Measurements from ENCODE around the gene TNP1.

The TNP1 gene

DNA sequence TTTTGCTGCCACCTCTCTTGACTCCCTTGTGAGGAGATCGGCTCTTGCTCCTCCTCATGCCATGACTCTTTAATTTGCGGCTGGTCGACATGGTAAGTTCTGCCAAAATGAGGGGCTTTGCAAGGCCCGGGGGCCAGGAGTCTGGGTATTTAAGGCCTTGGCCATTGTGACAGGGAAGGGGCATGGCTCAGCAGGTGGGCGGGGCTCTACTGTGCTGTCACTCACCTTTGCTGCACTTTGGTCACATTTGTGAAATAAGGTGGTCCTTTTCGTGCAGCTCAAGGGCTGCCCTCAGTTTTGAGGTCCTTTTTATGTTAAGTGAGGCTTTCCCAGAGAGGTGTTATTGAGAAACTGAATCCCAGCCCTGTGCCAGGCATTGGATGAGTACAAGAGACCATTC, at the start of gene TNP1:
Gene TNP1, minus strand, starts transcription at position 121 of the 400 bp plus-strand sequence. Its CDS starts 30 bp downstream, at position 91.
- DNase-seq (ENCODE audit: low read depth), result no peak

- no peak for DNase-seq (ENCODE audit: low read depth)
Observed at GRCh38 chr2:216908300-216908699, 48.4 kb upstream of the TNP1 start.

DNA sequence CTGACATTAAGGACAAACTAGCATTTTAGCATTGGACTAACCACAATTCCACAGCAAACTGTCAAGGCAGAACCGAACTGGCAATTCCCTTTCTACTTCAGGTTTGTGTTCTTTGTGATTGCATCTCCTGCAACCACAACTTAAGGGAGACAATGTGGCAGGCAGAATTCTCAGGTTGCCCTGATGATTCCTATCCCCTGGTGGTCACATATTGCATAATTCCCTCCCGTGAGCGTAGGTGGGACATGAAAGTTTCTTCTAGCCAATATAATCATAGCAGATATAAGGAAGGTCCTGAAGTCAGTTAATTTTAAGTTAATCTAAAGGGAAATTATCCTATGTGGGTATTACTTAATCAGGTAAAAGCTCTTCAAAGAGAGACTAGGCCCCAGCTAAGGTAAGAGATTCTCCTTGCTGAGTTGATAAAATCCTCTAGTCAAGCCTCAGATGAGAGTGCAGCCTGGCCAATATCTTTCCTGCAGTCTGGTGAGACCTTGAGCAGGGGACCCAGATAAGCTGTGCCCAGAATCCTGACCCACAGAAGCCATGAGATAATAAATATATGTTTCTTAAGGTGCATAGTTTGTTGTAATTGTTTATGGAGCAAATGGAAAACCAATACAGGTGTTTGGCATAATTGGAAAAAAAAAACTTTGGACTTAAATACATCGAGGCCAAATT, 45.9 kb upstream of the TNP1 start:
- DNase-seq (ENCODE audit: low read depth), result no peak

DNA sequence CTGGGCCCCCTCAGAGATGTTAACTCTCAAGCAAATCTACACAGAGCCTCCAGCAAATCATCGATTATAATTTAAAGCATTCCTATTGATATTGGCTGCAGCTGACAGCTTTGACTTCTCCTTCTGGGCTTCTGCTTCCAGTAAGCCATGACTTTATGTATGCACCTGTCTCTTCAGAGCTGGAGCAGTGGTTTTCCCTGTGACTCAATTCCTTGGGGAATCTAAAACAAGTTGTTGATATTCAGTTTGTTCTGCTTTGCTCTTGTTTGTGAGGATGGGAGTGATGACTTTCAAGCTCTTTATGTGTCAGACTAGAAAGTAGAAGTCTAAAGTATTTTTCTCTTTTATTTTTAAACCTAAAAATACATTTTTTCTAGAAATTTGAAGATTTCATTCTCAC, 45.1 kb upstream of the TNP1 start:
- no peak for DNase-seq (ENCODE audit: low read depth)

DNA sequence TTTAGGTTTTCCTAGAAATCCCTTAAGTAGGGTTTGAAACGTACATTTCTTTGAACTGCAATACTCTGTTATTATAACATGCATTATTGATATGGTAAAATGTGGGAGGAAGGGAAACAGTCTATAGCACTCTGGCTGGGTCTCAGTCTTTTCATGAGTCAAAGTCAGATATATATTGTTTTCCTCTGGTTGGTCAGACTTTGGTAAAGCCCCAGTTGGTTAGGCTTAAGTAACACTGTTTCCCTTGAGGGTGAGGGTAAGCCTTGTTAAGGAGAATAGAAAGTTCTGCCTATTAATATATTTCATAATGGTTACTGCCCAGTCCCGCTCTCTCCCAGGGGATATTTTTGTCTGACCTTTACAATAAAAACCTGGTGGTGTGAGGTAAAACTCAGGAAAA, 44.7 kb upstream of the TNP1 start:
- DNase-seq (ENCODE audit: low read depth), result no peak

- DNase-seq (ENCODE audit: low read depth), result no peak
Observed at GRCh38 chr2:216903470-216903869, 43.6 kb upstream of the TNP1 start.

DNA sequence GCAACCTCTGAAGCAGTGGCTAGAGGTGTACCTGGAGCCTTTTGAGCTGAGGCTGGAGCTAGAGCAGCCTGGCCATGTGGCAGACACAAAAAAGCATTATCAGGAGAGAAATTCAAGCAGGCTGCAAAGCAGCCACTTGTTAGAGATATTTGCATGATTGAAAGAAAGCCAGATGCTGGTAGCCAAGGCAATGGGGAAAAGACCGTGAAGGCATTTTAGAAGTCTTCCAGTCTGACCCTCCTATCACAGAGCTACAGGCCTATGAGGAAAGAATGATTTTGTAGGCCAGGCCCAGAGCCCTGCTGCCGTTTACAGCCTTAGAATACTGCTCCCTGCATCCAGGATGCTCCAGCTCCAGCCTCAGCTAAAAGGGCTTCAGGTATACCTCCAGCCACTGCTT, 41.4 kb upstream of the TNP1 start:
- DNase-seq (ENCODE audit: low read depth), result no peak

DNA sequence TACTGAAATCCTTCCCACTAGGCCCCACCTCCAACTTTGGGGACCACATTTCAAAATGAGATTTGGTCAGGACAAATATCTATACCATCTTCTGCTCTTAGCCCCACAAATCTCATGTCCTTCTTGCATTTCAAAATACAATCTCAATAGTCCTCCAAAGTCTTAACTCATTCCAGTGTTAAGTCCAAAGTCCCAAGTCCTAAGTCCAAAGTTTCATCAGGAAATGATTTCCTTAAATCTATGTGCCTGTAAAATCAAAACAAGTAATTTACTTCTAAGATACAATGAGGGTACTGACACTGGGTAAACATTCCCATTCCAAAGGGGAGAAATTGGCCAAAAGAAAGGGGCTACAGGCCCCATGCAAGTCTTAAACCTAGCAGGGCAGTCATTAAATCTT, 40.5 kb upstream of the TNP1 start:
- no peak for DNase-seq (ENCODE audit: low read depth)

GRCh38 chr2:216897561-216898203, 37.8 kb upstream of the TNP1 start:
- no peak for DNase-seq (ENCODE audit: low read depth)

GRCh38 chr2:216890138-216890537, 30.3 kb upstream of the TNP1 start:
- DNase-seq (ENCODE audit: low read depth), result no peak

DNA sequence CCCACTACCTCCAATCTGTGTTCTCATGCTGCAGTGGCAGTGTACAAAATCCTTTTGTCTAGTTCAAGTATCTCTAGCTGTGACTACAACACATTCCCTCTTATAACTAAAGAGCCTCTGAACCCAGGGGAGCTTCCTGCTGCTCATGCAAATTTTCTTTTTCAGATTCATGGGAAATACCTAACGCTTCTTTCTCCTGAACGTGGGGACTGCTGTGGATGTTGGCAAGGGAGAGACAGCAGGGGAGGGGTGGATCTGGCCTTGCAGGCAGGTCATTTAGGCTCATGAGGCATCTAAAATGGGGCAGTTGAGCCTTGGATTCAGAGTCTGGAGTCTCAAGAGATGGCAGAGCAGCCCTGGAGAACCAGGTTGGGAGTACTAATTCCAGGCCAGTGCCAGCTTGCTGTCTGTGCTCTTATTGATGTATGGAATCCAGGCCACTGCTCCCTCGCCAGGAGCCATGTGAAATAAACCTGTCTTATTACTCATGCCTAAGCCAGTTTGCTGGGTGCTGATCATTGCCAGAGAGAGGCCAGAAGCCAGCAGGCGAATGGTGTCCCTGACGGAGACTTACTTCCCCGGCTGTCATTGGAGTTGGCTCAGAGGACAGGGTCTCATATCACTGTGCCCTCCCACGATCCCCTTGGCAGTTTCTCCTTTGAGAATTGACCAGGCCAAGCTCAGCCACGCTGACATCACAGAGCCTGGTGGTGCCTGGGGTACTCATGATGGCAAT, 29.2 kb upstream of the TNP1 start:
- no peak for DNase-seq (ENCODE audit: low read depth)

DNA sequence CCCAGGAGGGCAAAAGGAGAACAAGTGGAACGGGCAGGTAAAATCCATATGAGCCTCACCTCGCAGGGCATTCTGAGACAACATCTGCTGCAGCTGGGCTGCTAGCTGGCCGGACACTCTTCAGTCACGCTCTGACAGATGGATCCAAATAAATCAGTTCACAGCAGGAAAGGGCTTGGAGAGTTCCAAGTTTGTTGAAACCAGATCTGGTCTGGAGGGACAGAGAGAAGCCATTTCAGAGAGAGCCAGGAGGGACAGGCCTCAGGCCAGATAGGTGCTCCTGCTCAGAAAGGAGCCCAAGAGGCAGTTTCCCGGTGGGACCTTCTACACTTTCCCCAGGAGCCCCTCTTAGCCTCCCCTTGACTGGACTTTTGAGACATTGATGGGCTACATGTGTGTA, 28.2 kb upstream of the TNP1 start:
- no peak for DNase-seq (ENCODE audit: low read depth)

- DNase-seq (ENCODE audit: low read depth), result no peak
Observed at GRCh38 chr2:216887138-216887537, 27.3 kb upstream of the TNP1 start.

DNA sequence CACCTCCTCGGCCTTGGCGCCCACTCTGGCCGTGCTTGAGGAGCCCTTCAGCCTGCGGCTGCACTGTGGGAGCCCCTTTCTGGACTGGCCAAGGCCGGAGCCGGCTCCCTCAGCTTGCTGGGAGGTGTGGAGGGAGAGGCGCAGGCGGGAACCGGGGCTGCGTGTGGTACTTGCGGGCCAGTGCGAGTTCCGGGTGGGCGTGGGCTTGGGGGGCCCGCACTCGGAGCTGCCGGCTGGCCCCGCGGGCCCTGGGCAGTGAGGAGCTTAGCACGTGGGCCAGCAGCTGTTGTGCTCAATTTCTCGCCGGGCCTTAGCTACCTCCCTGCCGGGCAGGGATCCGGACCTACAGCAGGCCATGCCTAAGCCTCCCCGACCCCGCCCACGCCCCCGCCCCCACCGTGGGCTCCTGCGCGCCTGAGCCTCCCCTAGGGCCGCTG, 25.3 kb upstream of the TNP1 start:
- DNase-seq (ENCODE audit: low read depth), result no peak

DNA sequence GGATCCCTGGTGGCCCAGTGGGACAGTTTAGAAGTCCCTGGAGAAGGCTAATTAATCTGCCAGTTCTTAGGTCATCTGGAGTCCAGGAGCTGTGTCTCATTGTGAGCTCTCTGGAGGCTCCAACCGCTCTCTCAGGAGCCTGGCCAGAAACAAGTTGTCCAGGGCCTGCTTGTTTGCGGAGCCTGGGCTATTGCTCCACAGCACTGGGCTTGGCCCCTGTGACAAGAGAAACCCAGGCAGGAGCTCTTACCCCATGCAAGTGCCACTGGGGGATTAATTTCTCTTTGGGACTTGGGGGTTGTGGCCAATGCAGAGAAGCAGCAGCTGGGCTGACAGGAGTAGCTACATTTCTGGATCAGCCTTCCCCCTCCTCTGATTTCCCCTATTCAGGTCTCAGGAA, 24.5 kb upstream of the TNP1 start:
- no peak for DNase-seq (ENCODE audit: low read depth)

- no peak for DNase-seq (ENCODE audit: low read depth)
Observed at GRCh38 chr2:216882876-216883275, 23.0 kb upstream of the TNP1 start.

DNA sequence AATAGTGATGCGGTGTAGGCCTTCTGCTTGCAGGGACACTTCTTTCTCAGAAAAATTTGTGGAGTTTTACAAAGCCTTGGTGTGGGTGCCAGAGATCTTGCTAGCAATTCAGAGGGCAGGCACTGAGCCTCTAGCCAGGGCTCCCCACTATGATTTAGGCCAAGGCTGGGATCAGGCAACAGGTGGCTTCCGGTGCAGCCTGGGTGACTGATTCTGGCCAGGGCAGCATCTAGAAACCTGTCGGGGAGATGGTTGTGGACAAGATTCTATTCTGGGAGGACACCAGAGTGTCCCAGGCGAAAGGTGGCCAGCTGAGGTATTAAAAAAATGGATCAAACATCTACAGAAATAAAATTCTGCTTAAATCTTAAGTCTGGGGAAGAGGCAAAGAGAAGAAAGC, 21.5 kb upstream of the TNP1 start:
- DNase-seq (ENCODE audit: low read depth), result no peak

DNA sequence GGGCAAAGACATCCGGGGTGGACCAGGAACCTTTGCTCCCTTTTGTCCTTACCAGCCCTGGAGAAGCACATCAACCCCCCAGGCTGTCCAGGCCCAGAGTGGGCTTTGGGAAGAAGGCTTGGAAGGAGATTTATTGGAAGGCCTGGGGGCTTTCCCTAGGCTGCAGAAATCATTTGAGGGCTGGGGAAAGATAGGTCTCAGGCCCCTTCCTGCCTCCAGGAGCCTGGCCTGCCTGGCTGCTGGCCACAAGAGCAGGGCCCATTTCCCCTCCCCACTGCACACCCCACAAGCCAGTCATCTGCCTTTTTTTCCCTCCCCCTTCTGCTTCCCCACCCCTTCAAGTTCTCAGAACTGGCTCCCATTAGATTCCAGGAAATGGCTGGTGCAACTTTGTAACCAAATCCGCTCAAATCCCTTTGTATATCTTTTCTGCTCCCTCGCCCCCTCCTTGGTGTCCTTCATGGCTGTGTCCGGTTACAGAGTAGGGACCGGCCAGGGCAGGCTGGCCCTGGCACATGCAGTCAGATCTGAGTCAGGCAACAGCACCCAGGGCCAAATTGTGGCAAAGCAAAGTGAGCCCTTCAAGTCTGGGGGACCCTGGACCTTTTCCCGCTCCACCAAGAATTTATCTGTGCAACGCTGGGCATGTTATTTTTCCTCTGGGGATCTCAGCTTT, 20.8 kb upstream of the TNP1 start:
- DNase-seq (ENCODE audit: low read depth), result no peak

DNA sequence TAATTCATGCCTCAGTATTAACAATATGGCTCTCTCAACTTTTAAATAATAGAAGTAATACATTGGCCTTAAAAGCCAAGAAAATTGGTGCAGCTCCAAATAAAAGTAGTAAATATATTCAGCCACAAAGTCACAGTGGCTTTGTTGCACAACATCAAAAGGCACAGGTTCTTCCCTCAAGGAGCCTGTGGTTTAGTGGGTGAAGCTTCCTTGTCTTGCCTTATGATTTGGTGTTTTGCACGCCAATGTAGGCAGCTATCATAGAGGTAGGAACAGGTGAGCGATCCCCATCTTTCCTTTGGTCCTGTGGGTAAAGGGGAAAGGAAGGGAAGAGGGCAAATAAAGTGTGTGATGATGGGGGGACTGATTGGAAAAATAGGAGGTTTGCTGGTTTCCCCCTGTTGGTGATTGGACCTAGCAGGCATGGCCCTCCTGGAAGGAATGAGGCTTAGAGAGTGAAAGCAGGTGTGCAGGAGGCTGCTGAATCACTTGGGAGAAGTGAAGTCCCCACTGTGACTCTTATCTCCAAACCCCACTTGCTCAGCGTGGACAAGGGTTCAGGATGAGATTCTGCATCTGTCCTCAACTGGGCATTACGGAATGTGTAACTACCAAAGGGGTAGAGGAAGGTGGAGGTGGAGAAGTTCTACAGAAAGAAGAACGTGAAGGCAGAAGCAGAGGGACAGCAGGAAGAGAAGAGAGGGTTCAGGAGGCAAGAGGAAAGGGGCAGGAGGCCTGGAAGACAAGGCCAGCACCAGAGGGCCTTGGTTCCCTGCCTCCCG, 20.1 kb upstream of the TNP1 start:
- DNase-seq (ENCODE audit: low read depth), result no peak

GRCh38 chr2:216878072-216878471, 18.2 kb upstream of the TNP1 start:
- DNase-seq (ENCODE audit: low read depth), result no peak

DNA sequence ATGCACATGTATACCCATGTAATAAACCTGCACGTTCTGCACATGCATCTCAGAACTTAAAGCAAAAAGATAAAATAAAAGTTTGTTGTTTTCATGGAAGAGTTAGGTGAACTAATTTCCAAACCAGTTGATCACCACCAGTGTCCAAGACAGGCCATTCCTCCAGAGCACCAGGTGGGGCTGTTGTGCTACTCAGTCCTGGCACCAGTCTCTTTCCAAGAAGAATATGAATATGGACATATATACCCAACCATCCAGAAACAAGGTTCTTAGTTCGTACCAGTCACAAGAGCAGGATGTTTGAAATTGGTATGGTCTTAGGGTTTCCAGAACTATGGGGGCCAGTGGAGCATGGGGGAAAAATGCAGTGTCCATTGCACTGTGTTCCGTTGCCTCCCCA, 17.2 kb upstream of the TNP1 start:
- no peak for DNase-seq (ENCODE audit: low read depth)

- DNase-seq (ENCODE audit: low read depth), result no peak
Observed at GRCh38 chr2:216875862-216876261, 16.0 kb upstream of the TNP1 start.
